K562 (cell line): ENCODE results near the gene STXBP6. TPM values are rescaled to one million over a fixed set of nuclear protein-coding genes. Genes with fewer than 3 reads are reported as not detected.

Experiments
- ATAC-seq: fragments of 200-7000 bp; cut with Tn5 transposase; 3 replicates; pipeline ENCODE4 v1.9.1; 2020; ENCODE audit warnings: moderate library complexity
- BruUV-seq: library from RNA; stranded (reverse); fragments of 400-500 nt; replicated peaks from 2 replicates; lab custom pipeline; 2021; lab: Mats Ljungman, UMichigan
- CTCF ChIA-PET: fragments of 300-600 bp; formaldehyde crosslinking; extraction: SDS; loops from one replicate; lab custom pipeline; 2021; ENCODE audit warnings: low intra/inter-chr PET ratio; lab: Yijun Ruan, JAX
- POLR2A ChIA-PET: fragments of 300-600, 350-650 bp; sonication (Branson Sonifier 250); formaldehyde crosslinking; extraction: SDS; loops from one replicate; lab custom pipeline; 2021; ENCODE audit warnings: antibody characterized with exemption, inconsistent platforms; lab: Yijun Ruan, JAX
- DNase-seq, 4 experiments: peaks; one replicate each; pipeline versions ENCODE4 v3.0.0 to v3.0.0-alpha.2; 2011 to 2018; ENCODE audit warnings: low spot score in 3 of 4, mixed read lengths in 3 of 4; ENCODE audit errors: extremely low read depth in 1 of 4
- FAIRE-seq: peaks from 2 replicates; lab custom pipeline; 2011; peaks lifted over from hg19 to GRCh38; lab: Jason Lieb, UNC
- H2AFZ ChIP-seq: 2 replicates; pipeline ENCODE4 v1.6.0; 2011; ENCODE audit warnings: low read depth, low read length, control low read depth, inconsistent platforms
- H3K27ac ChIP-seq: fragments of 200-600 bp; 3 replicates; pipeline ENCODE4 v1.8.0; 2011; ENCODE audit warnings: low read depth, mild to moderate bottlenecking, control low read depth, inconsistent platforms, low read length, moderate library complexity, mixed read lengths; ENCODE audit errors: extremely low read depth
- H3K27me3 ChIP-seq, 2 experiments: fragments of 300-600 bp in 1 of 2; 2 replicates in 1 of 2; 3 replicates in 1 of 2; pipeline versions ENCODE4 v1.6.0 to v1.8.0; 2011; ENCODE audit warnings: inconsistent platforms in 2 of 2, low read length in 2 of 2, mild to moderate bottlenecking in 1 of 2, mixed read lengths in 1 of 2, moderate library complexity in 1 of 2; ENCODE audit not compliant: control insufficient read depth in 2 of 2, insufficient read depth in 2 of 2
- H3K36me3 ChIP-seq: fragments of 300-600 bp; 3 replicates; pipeline ENCODE4 v1.8.0; 2011; ENCODE audit warnings: mild to moderate bottlenecking, low read length, inconsistent platforms; ENCODE audit not compliant: control insufficient read depth, insufficient read depth
- H3K4me1 ChIP-seq, 2 experiments: fragments of 200-600 bp in 1 of 2; replicated peaks in 1 of 2; 2 replicates in 1 of 2; 3 replicates in 1 of 2; pipeline versions ENCODE4 v1.5.1 to v1.8.0; 2011; ENCODE audit warnings: inconsistent platforms in 2 of 2, low read length in 2 of 2, mild to moderate bottlenecking in 1 of 2, mixed read lengths in 1 of 2, moderate library complexity in 1 of 2; ENCODE audit not compliant: control insufficient read depth in 2 of 2, insufficient read depth in 2 of 2
- H3K4me2 ChIP-seq: 2 replicates; pipeline ENCODE4 v1.6.1; 2011; ENCODE audit warnings: low read length, control low read depth, inconsistent platforms, mixed read lengths; ENCODE audit not compliant: insufficient read depth
- H3K4me3 ChIP-seq: fragments of 200-600 bp; sonication (generic), shearing (Covaris generic); 2 replicates; pipeline ENCODE4 v1.5.1; 2016; ENCODE audit warnings: control low read depth, inconsistent platforms
- H3K79me2 ChIP-seq: fragments of 200-600 bp; 3 replicates; pipeline ENCODE4 v1.8.0; 2011; ENCODE audit warnings: low read length, inconsistent platforms; ENCODE audit not compliant: control insufficient read depth, insufficient read depth
- H3K9ac ChIP-seq, 2 experiments: 2 replicates each; pipeline versions ENCODE4 v1.6.0 to v1.6.1; 2011; ENCODE audit warnings: low read depth in 2 of 2, low read length in 2 of 2, control low read depth in 1 of 2, inconsistent platforms in 1 of 2, mild to moderate bottlenecking in 1 of 2, mixed read lengths in 1 of 2; ENCODE audit not compliant: insufficient read depth in 1 of 2
- H3K9me1 ChIP-seq: one replicate; pipeline ENCODE4 v1.6.0; 2011; ENCODE audit warnings: inconsistent platforms, mild to moderate bottlenecking, low read length, moderate library complexity; ENCODE audit not compliant: control insufficient read depth, insufficient read depth
- H3K9me3 ChIP-seq: replicated peaks from 2 replicates; pipeline ENCODE4 v1.5.1; 2011; ENCODE audit warnings: low read depth, low read length, inconsistent platforms; ENCODE audit not compliant: control insufficient read depth, insufficient read depth
- H4K20me1 ChIP-seq: replicated peaks from 2 replicates; pipeline ENCODE4 v1.6.1; 2011; ENCODE audit warnings: low read length, inconsistent platforms, mixed read lengths; ENCODE audit not compliant: control insufficient read depth, insufficient read depth
- FOXM1 ChIP-seq, 2 experiments: fragments of 450-650 bp in 1 of 2; sonication (generic) in 1 of 2; formaldehyde crosslinking in 1 of 2; IDR thresholded peaks; 2 replicates each; pipeline versions ENCODE4 v1.6.1 to v1.9.0; 2017 to 2022; ENCODE audit warnings: low read depth in 2 of 2, mild to moderate bottlenecking in 2 of 2, missing genetic modification reagents in 1 of 2, moderate library complexity in 1 of 2
- HNRNPL ChIP-seq: fragments of 200-400 bp; formaldehyde crosslinking; IDR thresholded peaks from 2 replicates; pipeline ENCODE4 v1.6.1; 2017; ENCODE audit warnings: low read depth, mild to moderate bottlenecking, low read length
- RFX5 ChIP-seq: IDR thresholded peaks from 2 replicates; pipeline ENCODE4 v1.6.1; 2011; ENCODE audit warnings: low read depth, mild to moderate bottlenecking, improper control_type of control experiment, low read length
- ZNF699 ChIP-seq: fragments of 250-450 bp; sonication (Bioruptor Pico); IDR thresholded peaks from 2 replicates; pipeline ENCODE4 v1.8.0; 2021; ENCODE audit warnings: mild to moderate bottlenecking, moderate library complexity; ENCODE audit not compliant: insufficient replicate concordance
- WGBS: fragments of 100-300 bp; shearing (Covaris generic); methylation state at CpG from one replicate; pipeline ENCODE4 v1.1.6; 2016; ENCODE audit warnings: low coverage, mixed read lengths; ENCODE audit not compliant: insufficient coverage; ENCODE audit errors: missing lambda C conversion rate; 5-methylcytosine and 5-hydroxymethylcytosine counted together
- in situ Hi-C: fragments of 300-500 bp; cut with MboI; formaldehyde crosslinking; loops from 4 replicates; pipeline ENCODE4 v1.15.0; 2018; ENCODE audit warnings: inconsistent platforms, mixed read lengths
- intact Hi-C: fragments of 100-400 bp; cut with micrococcal nuclease; formaldehyde crosslinking; loops from 2 replicates; pipeline ENCODE4 v1.14.2; 2022
- polyA plus RNA-seq, 8 experiments: library from polyadenylated mRNA; depleted of rRNA in 4 of 8; stranded (reverse) in 5 of 8; unstranded in 3 of 8; fragments of >200 nt; fragmentation: Nextera tagmentation in 2 of 8; fragmentation: Illumina TruSeq in 1 of 8; extraction: Ambion mirVana in 2 of 8; extraction: Trizol in 1 of 8; gene quantifications; 2 replicates each; pipeline versions ENCODE4 v1.2.1 to v1.2.3, GENCODE V29; 2011 to 2014; ENCODE audit warnings: inconsistent platforms in 1 of 8, missing spikeins in 1 of 8
- total RNA-seq, 7 experiments: library from RNA; depleted of rRNA in 6 of 7; stranded (reverse); fragments of >200 nt in 6 of 7; fragmentation: Illumina TruSeq in 2 of 7; extraction: Trizol in 2 of 7; gene quantifications; 2 replicates each; pipeline versions ENCODE4 v1.2.1 to v1.2.3, GENCODE V29; 2011 to 2021; ENCODE audit warnings: low replicate concordance in 1 of 7

Gene STXBP6
- total and polyA plus RNA-seq, 9 of the 15 experiments (the other 6 are each of a cell fraction or from before 2014, with no cell fraction given): 0.27 to 0.89 (median 0.59) TPM

- no peak for ATAC-seq
- Histone ChIP-seq H3K27ac (no peak overlapping the region), H3K4me1 (peaks cover 3 to 14% of the 10 kb centered on the region in 2 experiments; a peak in 4 of 5 replicates), H3K79me2 (no peaks in the 10 kb centered on the region), H3K9ac (no peak overlapping the region), H3K4me3 (no peak overlapping the region), H2AFZ (no peak overlapping the region), H3K27me3 (peaks cover 3 to 8% of the 10 kb centered on the region in 2 experiments; a peak in 4 of 5 replicates), H3K9me1 (no peaks in the 10 kb centered on the region), H3K4me2 (no peak overlapping the region), H3K9me3 (no peaks in the 10 kb centered on the region), H3K36me3 (no peaks in the 10 kb centered on the region), H4K20me1 (0 out of 2 replicates have a peak, but pooled peaks cover 3% of the 10 kb centered on the region)
- intact Hi-C loops (loop anchor here (10.0 kb wide), 3 partner anchors 89 to 329 kb away; no protein-coding TSS in a partner anchor), in situ Hi-C loops (loop anchor here (10.0 kb wide), 1 partner anchor 239 kb away; no protein-coding TSS in a partner anchor)
- WGBS: 13% methylated on average over 6 of the region's 7 CpGs
- no peak for DNase-seq
- no peak for FAIRE-seq
- POLR2A ChIA-PET: no interaction called here
- CTCF ChIA-PET: no interaction called here
- no TSS peak for BruUV-seq
- TF ChIP-seq HNRNPL (no peak), RFX5 (no peak), FOXM1 (IDR thresholded peaks at IDR 0.05; ENCODE audit: low read depth) (no peak), FOXM1 (CRISPR knock-in tag; IDR thresholded peaks at IDR 0.05; ENCODE audit: low read depth) (no peak), ZNF699 (no peak)
These were observed 5.7 kb downstream of the STXBP6 start for GRCh38 chr14:25044106-25044698.
